ENCODE measurements around the gene LRRK2.

LRRK2 gene

GRCh38 chr12:40331886-40332285 is 107.1 kb downstream of the LRRK2 start:
- H3K36me3 ChIP-seq (ENCODE audit: control insufficient read depth, low read length): no peaks in the 10 kb centered on the region
- no peaks in the 10 kb centered on the region for H3K9me2 ChIP-seq (replicated peaks; ENCODE audit: control insufficient read depth, low read length)
- H3K4me1 ChIP-seq (ENCODE audit: control insufficient read depth, low read length): no peaks in the 10 kb centered on the region
- no peaks in the 10 kb centered on the region for H3K9me3 ChIP-seq (ENCODE audit: control insufficient read depth, insufficient read depth, low read length)
- H3K27me3 ChIP-seq (ENCODE audit: control insufficient read depth, low read length): no peaks in the 10 kb centered on the region
- H3K4me3 ChIP-seq (ENCODE audit: low read length): no peak overlapping the region
- H3K4me2 ChIP-seq (ENCODE audit: low read length): no peak overlapping the region
- H4K20me1 ChIP-seq (ENCODE audit: control insufficient read depth, insufficient read depth, low read depth, low read length): no peaks in the 10 kb centered on the region
- no peak overlapping the region for H3K27ac ChIP-seq (ENCODE audit: low read depth, low read length)
- TF ChIP-seq CTCF (IDR thresholded peaks at IDR 0.05; ENCODE audit: low read depth, low read length, poor library complexity, severe bottlenecking): no peak
- no peak for TF ChIP-seq EZH2phosphoT487 (IDR thresholded peaks at IDR 0.05; ENCODE audit: borderline replicate concordance, low read length)
- no peaks in the 10 kb centered on the region for H3K79me2 ChIP-seq (ENCODE audit: control insufficient read depth, low read length)
- H3F3A ChIP-seq (ENCODE audit: control insufficient read depth, insufficient read depth): no peaks in the 10 kb centered on the region

GRCh38 chr12:40335991-40336390 is 111.2 kb downstream of the LRRK2 start:
- no peak for TF ChIP-seq CTCF (IDR thresholded peaks at IDR 0.05; ENCODE audit: low read depth, low read length, poor library complexity, severe bottlenecking)
- H3K4me3 ChIP-seq (ENCODE audit: low read length): no peak overlapping the region
- no peak overlapping the region for H3K4me2 ChIP-seq (ENCODE audit: low read length)
- no peaks in the 10 kb centered on the region for H3K9me2 ChIP-seq (replicated peaks; ENCODE audit: control insufficient read depth, low read length)
- no peaks in the 10 kb centered on the region for H3K4me1 ChIP-seq (ENCODE audit: control insufficient read depth, low read length)
- H3K27ac ChIP-seq (ENCODE audit: low read depth, low read length): no peak overlapping the region
- H3K9me3 ChIP-seq (ENCODE audit: control insufficient read depth, insufficient read depth, low read length): no peaks in the 10 kb centered on the region
- H3K27me3 ChIP-seq (ENCODE audit: control insufficient read depth, low read length): no peaks in the 10 kb centered on the region
- H3K36me3 ChIP-seq (ENCODE audit: control insufficient read depth, low read length): no peaks in the 10 kb centered on the region
- H3K79me2 ChIP-seq (ENCODE audit: control insufficient read depth, low read length): no peaks in the 10 kb centered on the region
- H4K20me1 ChIP-seq (ENCODE audit: control insufficient read depth, insufficient read depth, low read depth, low read length): no peaks in the 10 kb centered on the region
- no peaks in the 10 kb centered on the region for H3F3A ChIP-seq (ENCODE audit: control insufficient read depth, insufficient read depth)

GRCh38 chr12:40336573-40337199 is 111.9 kb downstream of the LRRK2 start:
- Histone ChIP-seq H3K27me3 (ENCODE audit: control insufficient read depth, low read length) (no peaks in the 10 kb centered on the region), H3K9me2 (replicated peaks; ENCODE audit: control insufficient read depth, low read length) (no peaks in the 10 kb centered on the region), H3K79me2 (ENCODE audit: control insufficient read depth, low read length) (no peaks in the 10 kb centered on the region), H3K9me3 (ENCODE audit: control insufficient read depth, insufficient read depth, low read length) (no peaks in the 10 kb centered on the region), H3K27ac (ENCODE audit: low read depth, low read length) (no peak overlapping the region), H3K4me3 (ENCODE audit: low read length) (no peak overlapping the region), H3K4me2 (ENCODE audit: low read length) (no peak overlapping the region), H3K36me3 (ENCODE audit: control insufficient read depth, low read length) (no peaks in the 10 kb centered on the region), H4K20me1 (ENCODE audit: control insufficient read depth, insufficient read depth, low read depth, low read length) (no peaks in the 10 kb centered on the region), H3K4me1 (ENCODE audit: control insufficient read depth, low read length) (no peaks in the 10 kb centered on the region), H3F3A (ENCODE audit: control insufficient read depth, insufficient read depth) (no peaks in the 10 kb centered on the region)
- TF ChIP-seq CTCF (IDR thresholded peaks at IDR 0.05; ENCODE audit: low read depth, low read length, poor library complexity, severe bottlenecking) (peak; percentile 53), EZH2phosphoT487 (IDR thresholded peaks at IDR 0.05; ENCODE audit: borderline replicate concordance, low read length) (no peak)
